ENCODE results near the gene GGACT. TPM values are rescaled to one million over a fixed set of nuclear protein-coding genes. Genes with fewer than 3 reads are reported as not detected.
"Not testable (repeated sequence)": the region's sequence is repeated elsewhere in the genome, so short reads cannot be mapped to it uniquely, and the experiment has no call there.

The GGACT gene
- total RNA-seq, 2 donors from 2014 or later, result 6.7 to 10.0 TPM

GRCh38 chr13:100619940-100620339, 31.4 kb upstream of the GGACT start:
- Histone ChIP-seq H3K36me3 (no peaks in the 10 kb centered on the region), H3K9ac (ENCODE audit: low read depth in 2 of 2, low read length in 2 of 2) (no peak overlapping the region), H3K4me3 (no peak overlapping the region), H3K4me1 (no peaks in the 10 kb centered on the region), H3K27me3 (no peaks in the 10 kb centered on the region), H3K9me3 (no peaks in the 10 kb centered on the region), H3K27ac (no peak overlapping the region)
- intact Hi-C loops (cut with DNase I), result no loop called here
- DNase-seq, result no peak
- no peak for TF ChIP-seq CTCF (IDR thresholded peaks at IDR 0.05)

- H3K9me3 ChIP-seq; H3K36me3 ChIP-seq; H3K4me1 ChIP-seq; H3K27me3 ChIP-seq; H3K9ac ChIP-seq (ENCODE audit: low read depth in 2 of 2, low read length in 2 of 2); DNase-seq; intact Hi-C loops (cut with DNase I); H3K4me3 ChIP-seq; H3K27ac ChIP-seq: not testable (repeated sequence)
These were observed 30.3 kb upstream of the GGACT start for GRCh38 chr13:100618897-100619296.

- Histone ChIP-seq H3K36me3 (no peaks in the 10 kb centered on the region), H3K4me1 (no peaks in the 10 kb centered on the region), H3K9ac (ENCODE audit: low read depth in 2 of 2, low read length in 2 of 2) (no peak overlapping the region), H3K9me3 (no peaks in the 10 kb centered on the region), H3K4me3 (no peak overlapping the region), H3K27me3 (no peaks in the 10 kb centered on the region), H3K27ac (no peak overlapping the region)
- intact Hi-C loops (cut with DNase I), result no loop called here
- no peak for DNase-seq
- TF ChIP-seq CTCF (IDR thresholded peaks at IDR 0.05), result no peak
These were observed 24.4 kb upstream of the GGACT start for GRCh38 chr13:100613031-100613430.

GRCh38 chr13:100611678-100612492, 23.3 kb upstream of the GGACT start:
- H3K9ac ChIP-seq (ENCODE audit: low read depth in 2 of 2, low read length in 2 of 2), result no peak overlapping the region
- H3K9me3 ChIP-seq, result no peaks in the 10 kb centered on the region
- intact Hi-C loops (cut with DNase I), result no loop called here
- H3K4me3 ChIP-seq, result no peak overlapping the region
- H3K36me3 ChIP-seq, result no peaks in the 10 kb centered on the region
- H3K27ac ChIP-seq, result no peak overlapping the region
- H3K27me3 ChIP-seq, result no peaks in the 10 kb centered on the region
- DNase-seq, result no peak
- no peak for TF ChIP-seq CTCF (IDR thresholded peaks at IDR 0.05)
- no peaks in the 10 kb centered on the region for H3K4me1 ChIP-seq

GRCh38 chr13:100610391-100611347, 22.1 kb upstream of the GGACT start:
- Histone ChIP-seq H3K4me1 (no peaks in the 10 kb centered on the region), H3K27me3 (no peaks in the 10 kb centered on the region), H3K9ac (ENCODE audit: low read depth in 2 of 2, low read length in 2 of 2) (no peak overlapping the region), H3K36me3 (no peaks in the 10 kb centered on the region), H3K4me3 (no peak overlapping the region), H3K9me3 (no peaks in the 10 kb centered on the region), H3K27ac (no peak overlapping the region)
- no peak for TF ChIP-seq CTCF (IDR thresholded peaks at IDR 0.05)
- intact Hi-C loops (cut with DNase I), result no loop called here
- DNase-seq, result no peak
